Spleen (tissue), 7 donors: Measurements from ENCODE around the gene SHOC2.

Experiments
- POLR2A ChIP-seq, 3 donors: fragments of 450-650 bp; IDR thresholded peaks; one replicate each; pipeline ENCODE4 v1.5.1; 2017; ENCODE audit warnings: antibody characterized with exemption in 3 of 3, mild to moderate bottlenecking in 1 of 3
- TF ChIP-seq, protein P1 (sequence below), 11 experiments: fragments of 200-600 bp in 7 of 11; fragments of 450-650 bp in 4 of 11; sonication (generic) in 4 of 11; IDR thresholded peaks in 8 of 11; conservative IDR thresholded peaks in 3 of 11; 1 replicate in 7 of 11; 2 replicates in 4 of 11; pipeline versions ENCODE4 v1.4.0 to v1.8.0; 2016 to 2021; ENCODE audit warnings: antibody characterized with exemption in 11 of 11, inconsistent platforms in 4 of 11, mild to moderate bottlenecking in 1 of 11
- donor health status: DM: no; HTN: no; CAD: no; lungs with moderate emphysema.
- donor health status: DM: no; HTN: no; CAD: no.
- donor health status: DM: no; HTN: no; CAD: no.

DNA sequence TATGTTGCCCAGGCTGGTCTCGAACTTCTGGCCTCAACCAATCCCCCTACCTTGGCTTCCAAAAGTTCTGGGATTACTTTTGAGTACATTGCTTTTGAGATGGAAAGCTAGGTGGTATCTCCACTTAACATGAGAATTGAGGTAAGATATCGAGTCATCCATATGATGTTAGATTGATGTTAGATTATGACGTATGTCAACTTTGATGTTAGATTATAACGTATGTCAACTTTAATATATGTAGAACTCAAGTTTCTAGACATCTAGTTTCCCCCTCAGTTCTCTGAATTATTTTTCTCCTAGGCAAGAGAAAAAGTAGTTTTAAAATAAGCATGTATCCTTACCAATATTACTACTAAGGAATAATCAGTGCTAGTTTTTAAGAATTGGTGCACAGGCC, 20.0 kb downstream of the SHOC2 start:
- TF ChIP-seq, protein P1, sequence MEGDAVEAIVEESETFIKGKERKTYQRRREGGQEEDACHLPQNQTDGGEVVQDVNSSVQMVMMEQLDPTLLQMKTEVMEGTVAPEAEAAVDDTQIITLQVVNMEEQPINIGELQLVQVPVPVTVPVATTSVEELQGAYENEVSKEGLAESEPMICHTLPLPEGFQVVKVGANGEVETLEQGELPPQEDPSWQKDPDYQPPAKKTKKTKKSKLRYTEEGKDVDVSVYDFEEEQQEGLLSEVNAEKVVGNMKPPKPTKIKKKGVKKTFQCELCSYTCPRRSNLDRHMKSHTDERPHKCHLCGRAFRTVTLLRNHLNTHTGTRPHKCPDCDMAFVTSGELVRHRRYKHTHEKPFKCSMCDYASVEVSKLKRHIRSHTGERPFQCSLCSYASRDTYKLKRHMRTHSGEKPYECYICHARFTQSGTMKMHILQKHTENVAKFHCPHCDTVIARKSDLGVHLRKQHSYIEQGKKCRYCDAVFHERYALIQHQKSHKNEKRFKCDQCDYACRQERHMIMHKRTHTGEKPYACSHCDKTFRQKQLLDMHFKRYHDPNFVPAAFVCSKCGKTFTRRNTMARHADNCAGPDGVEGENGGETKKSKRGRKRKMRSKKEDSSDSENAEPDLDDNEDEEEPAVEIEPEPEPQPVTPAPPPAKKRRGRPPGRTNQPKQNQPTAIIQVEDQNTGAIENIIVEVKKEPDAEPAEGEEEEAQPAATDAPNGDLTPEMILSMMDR (IDR thresholded peaks at IDR 0.05 in 8 of 11, conservative IDR thresholded peaks at IDR 0.05 in 3 of 11), result no peak
- no peak for TF ChIP-seq POLR2A (IDR thresholded peaks at IDR 0.05)
